Mesenchymal stem cell (in vitro differentiated cells and primary cell): ENCODE measurements around the gene DLGAP3.

Source experiments
- DNase-seq: peaks from one replicate; pipeline ENCODE4 v3.0.0-alpha.2; 2013
- H2AFZ ChIP-seq: one replicate; pipeline ENCODE4 v1.6.1; 2013; ENCODE audit warnings: low read depth, mild to moderate bottlenecking, control low read depth, inconsistent platforms, low read length, moderate library complexity
- H2AK5ac ChIP-seq: 2 replicates; pipeline ENCODE4 v1.6.1; 2013; ENCODE audit warnings: low read length, moderate library complexity, mild to moderate bottlenecking, inconsistent platforms; ENCODE audit not compliant: severe bottlenecking
- H2BK120ac ChIP-seq: one replicate; pipeline ENCODE4 v1.6.1; 2013; ENCODE audit warnings: low read depth, mild to moderate bottlenecking, inconsistent platforms, low read length, moderate library complexity
- H2BK12ac ChIP-seq, 2 experiments: one replicate each; pipeline ENCODE4 v1.6.1; 2013; ENCODE audit warnings: inconsistent platforms in 2 of 2, low read length in 2 of 2, mild to moderate bottlenecking in 2 of 2, moderate library complexity in 2 of 2, control low read depth in 1 of 2
- H2BK15ac ChIP-seq: one replicate; pipeline ENCODE4 v1.6.1; 2013; ENCODE audit warnings: mild to moderate bottlenecking, low read depth, inconsistent platforms; ENCODE audit not compliant: poor library complexity, severe bottlenecking
- H2BK5ac ChIP-seq: 2 replicates; pipeline ENCODE4 v1.6.1; 2013; ENCODE audit warnings: low read depth, mild to moderate bottlenecking, low read length, control low read depth, inconsistent platforms; ENCODE audit not compliant: poor library complexity, severe bottlenecking
- H3K14ac ChIP-seq, 2 experiments: one replicate each; pipeline ENCODE4 v1.6.1; 2013; ENCODE audit warnings: inconsistent platforms in 2 of 2, low read length in 2 of 2, control low read depth in 1 of 2, mild to moderate bottlenecking in 1 of 2, moderate library complexity in 1 of 2
- H3K18ac ChIP-seq, 2 experiments: one replicate each; pipeline ENCODE4 v1.6.1; 2013; ENCODE audit warnings: inconsistent platforms in 2 of 2, low read length in 2 of 2, control low read depth in 1 of 2, low read depth in 1 of 2, mild to moderate bottlenecking in 1 of 2
- H3K23ac ChIP-seq, 2 experiments: one replicate each; pipeline ENCODE4 v1.6.1; 2013; ENCODE audit warnings: inconsistent platforms in 2 of 2, low read length in 2 of 2, mild to moderate bottlenecking in 2 of 2, moderate library complexity in 2 of 2, control low read depth in 1 of 2
- H3K27ac ChIP-seq: 2 replicates; pipeline ENCODE4 v1.5.1; 2013; ENCODE audit warnings: mild to moderate bottlenecking, moderate library complexity, low read length, control low read depth, inconsistent platforms; ENCODE audit not compliant: poor library complexity, severe bottlenecking
- H3K27me3 ChIP-seq, 2 experiments: 2 replicates each; pipeline versions ENCODE4 v1.6.1 to v1.7.0; 2013; ENCODE audit warnings: low read length in 2 of 2, mild to moderate bottlenecking in 2 of 2, moderate library complexity in 2 of 2, control low read depth in 1 of 2, inconsistent platforms in 1 of 2; ENCODE audit not compliant: control insufficient read depth in 1 of 2, insufficient read depth in 1 of 2
- H3K36me3 ChIP-seq, 2 experiments: 2 replicates each; pipeline versions ENCODE4 v1.6.1 to v1.7.0; 2013; ENCODE audit warnings: low read length in 2 of 2, control low read depth in 1 of 2, inconsistent platforms in 1 of 2, low read depth in 1 of 2, mild to moderate bottlenecking in 1 of 2; ENCODE audit not compliant: insufficient read depth in 2 of 2, control insufficient read depth in 1 of 2
- H3K4ac ChIP-seq, 2 experiments: one replicate each; pipeline ENCODE4 v1.6.1; 2013; ENCODE audit warnings: inconsistent platforms in 2 of 2, low read length in 2 of 2, mild to moderate bottlenecking in 2 of 2, moderate library complexity in 2 of 2, control low read depth in 1 of 2, low read depth in 1 of 2
- H3K4me1 ChIP-seq: 2 replicates; pipeline ENCODE4 v1.6.1; 2013; ENCODE audit warnings: low read depth, low read length, control low read depth; ENCODE audit not compliant: control insufficient read depth, insufficient read depth
- H3K4me2 ChIP-seq: 2 replicates; pipeline ENCODE4 v1.6.1; 2013; ENCODE audit warnings: low read length, mild to moderate bottlenecking, inconsistent platforms; ENCODE audit not compliant: poor library complexity, severe bottlenecking
- H3K4me3 ChIP-seq, 2 experiments: 2 replicates each; pipeline versions ENCODE4 v1.5.1 to v1.7.0; 2013; ENCODE audit warnings: low read length in 2 of 2, mild to moderate bottlenecking in 2 of 2, control low read depth in 1 of 2, low read depth in 1 of 2; ENCODE audit not compliant: insufficient read depth in 1 of 2
- H3K79me1 ChIP-seq: replicated peaks from 2 replicates; pipeline ENCODE4 v1.6.1; 2013; ENCODE audit warnings: mild to moderate bottlenecking, control low read depth, low read length, inconsistent platforms; ENCODE audit not compliant: poor library complexity, severe bottlenecking
- H3K9ac ChIP-seq: 2 replicates; pipeline ENCODE4 v1.7.0; 2013; ENCODE audit warnings: mild to moderate bottlenecking, low read length, moderate library complexity
- H3K9me3 ChIP-seq: 2 replicates; pipeline ENCODE4 v1.7.0; 2013; ENCODE audit warnings: mild to moderate bottlenecking, low read length; ENCODE audit not compliant: control insufficient read depth
- H4K8ac ChIP-seq: one replicate; pipeline ENCODE4 v1.6.1; 2013; ENCODE audit warnings: inconsistent platforms, mild to moderate bottlenecking, low read length, moderate library complexity
- H4K91ac ChIP-seq: one replicate; pipeline ENCODE4 v1.6.1; 2013; ENCODE audit warnings: mild to moderate bottlenecking, low read length, inconsistent platforms
- WGBS: methylation state at CpG from one replicate; pipeline ENCODE4 v1.1.7; 2013; ENCODE audit warnings: mixed read lengths; 5-methylcytosine and 5-hydroxymethylcytosine counted together

The DLGAP3 gene

GRCh38 chr1:34851431-34852105, 77.9 kb downstream of the DLGAP3 start:
- peaks cover 28 to 73% of the 10 kb centered on the region in 2 experiments for H3K36me3 ChIP-seq
- peak overlapping the region; percentile 38 for H3K27ac ChIP-seq
- peak overlapping the region; percentile 38 for H3K9ac ChIP-seq
- peaks cover 12% of the 10 kb centered on the region for H3K4me1 ChIP-seq
- no peak overlapping the region for H2BK120ac ChIP-seq
- H4K91ac ChIP-seq: no peak overlapping the region
- H2BK15ac ChIP-seq: no peak overlapping the region
- no peak overlapping the region for H2BK5ac ChIP-seq
- peak overlapping the region; percentile 27 for H2AK5ac ChIP-seq
- no peak overlapping the region for H2BK12ac ChIP-seq
- no peak overlapping the region for H3K4ac ChIP-seq
- no peaks in the 10 kb centered on the region for H3K27me3 ChIP-seq
- H2AFZ ChIP-seq: no peak overlapping the region
- no peak overlapping the region for H3K18ac ChIP-seq
- DNase-seq: no peak
- H3K4me2 ChIP-seq: no peak overlapping the region
- H4K8ac ChIP-seq: no peak overlapping the region
- H3K23ac ChIP-seq: no peak overlapping the region
- H3K9me3 ChIP-seq: no peaks in the 10 kb centered on the region
- no peak overlapping the region for H3K4me3 ChIP-seq
- H3K79me1 ChIP-seq: peaks cover 36% of the 10 kb centered on the region
- WGBS: 94% methylated on average over 13 of the region's 13 CpGs
- H3K14ac ChIP-seq: no peak overlapping the region

- Histone ChIP-seq H2BK15ac (no peak overlapping the region), H3K14ac (no peak overlapping the region), H2BK5ac (no peak overlapping the region), H3K9me3 (no peaks in the 10 kb centered on the region), H2AFZ (no peak overlapping the region), H3K18ac (no peak overlapping the region), H2AK5ac (no peak overlapping the region), H2BK12ac (no peak overlapping the region), H3K9ac (no peak overlapping the region), H3K27ac (no peak overlapping the region), H3K4ac (no peak overlapping the region), H3K23ac (no peak overlapping the region), H3K79me1 (peaks cover 40% of the 10 kb centered on the region), H3K4me2 (no peak overlapping the region), H3K4me3 (no peak overlapping the region), H3K4me1 (peaks cover 12% of the 10 kb centered on the region), H3K36me3 (peaks cover 23 to 65% of the 10 kb centered on the region in 2 experiments), H4K8ac (no peak overlapping the region), H3K27me3 (no peaks in the 10 kb centered on the region), H4K91ac (no peak overlapping the region), H2BK120ac (no peak overlapping the region)
- WGBS: 96% methylated on average over 5 of the region's 6 CpGs
- DNase-seq: no peak
Observed at GRCh38 chr1:34850382-34850781, 79.1 kb downstream of the DLGAP3 start.

DNA sequence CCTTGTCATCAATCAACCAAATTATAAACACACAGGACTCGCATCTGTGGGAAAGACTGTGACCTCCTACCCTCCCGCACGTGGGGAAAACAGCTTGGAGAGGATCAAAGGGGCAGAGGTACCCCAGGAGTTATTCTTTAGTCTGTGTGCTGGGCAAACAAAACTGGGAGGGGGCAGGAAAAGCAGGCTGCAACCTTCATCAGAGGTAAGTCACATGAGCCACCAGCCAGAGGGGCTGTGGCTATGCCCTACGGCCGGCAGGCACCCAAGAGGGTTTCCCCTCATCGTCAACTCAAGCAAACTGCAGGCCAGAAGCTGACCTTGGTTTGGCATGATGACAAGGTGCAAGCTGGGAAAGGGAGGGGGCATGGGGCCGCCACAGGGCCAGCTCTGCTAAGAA, 82.4 kb downstream of the DLGAP3 start:
- WGBS: 87% methylated on average over 7 of the region's 7 CpGs
- H3K4me3 ChIP-seq: no peak overlapping the region
- DNase-seq: no peak

GRCh38 chr1:34846265-34846664, 83.2 kb downstream of the DLGAP3 start:
- Histone ChIP-seq H2AFZ (no peak overlapping the region), H3K4me2 (no peak overlapping the region), H3K4me3 (no peak overlapping the region), H3K4me1 (peaks cover 6% of the 10 kb centered on the region), H3K27ac (no peak overlapping the region), H3K79me1 (peaks cover 37% of the 10 kb centered on the region), H2BK12ac (no peak overlapping the region), H2BK15ac (no peak overlapping the region), H2AK5ac (no peak overlapping the region), H3K14ac (no peak overlapping the region), H2BK120ac (no peak overlapping the region), H4K91ac (no peak overlapping the region), H4K8ac (no peak overlapping the region), H2BK5ac (no peak overlapping the region), H3K36me3 (peaks cover 7 to 32% of the 10 kb centered on the region in 2 experiments), H3K4ac (no peak overlapping the region), H3K9ac (no peak overlapping the region), H3K9me3 (no peaks in the 10 kb centered on the region), H3K23ac (no peak overlapping the region), H3K18ac (no peak overlapping the region), H3K27me3 (no peaks in the 10 kb centered on the region)
- WGBS: 95% methylated on average over 1 of the region's 2 CpGs
- no peak for DNase-seq

More for the DNA sequence above, 82.4 kb downstream of the DLGAP3 start:
- no peak overlapping the region for H3K9ac ChIP-seq
- peaks cover 7 to 40% of the 10 kb centered on the region in 2 experiments for H3K36me3 ChIP-seq
- H4K8ac ChIP-seq: no peak overlapping the region
- no peak overlapping the region for H2BK120ac ChIP-seq
- H2BK12ac ChIP-seq: no peak overlapping the region
- no peak overlapping the region for H2BK5ac ChIP-seq
- H3K4me2 ChIP-seq: no peak overlapping the region
- peaks cover 12% of the 10 kb centered on the region for H3K4me1 ChIP-seq
- no peaks in the 10 kb centered on the region for H3K27me3 ChIP-seq
- no peak overlapping the region for H3K23ac ChIP-seq
- no peaks in the 10 kb centered on the region for H3K9me3 ChIP-seq
- H3K14ac ChIP-seq: no peak overlapping the region
- no peak overlapping the region for H3K4ac ChIP-seq
- H3K27ac ChIP-seq: no peak overlapping the region
- H2AFZ ChIP-seq: no peak overlapping the region
- H2BK15ac ChIP-seq: no peak overlapping the region
- H3K18ac ChIP-seq: no peak overlapping the region
- peaks cover 38% of the 10 kb centered on the region for H3K79me1 ChIP-seq
- H4K91ac ChIP-seq: no peak overlapping the region
- no peak overlapping the region for H2AK5ac ChIP-seq
